Measurements from ENCODE around the gene TMEM50B. TPM values are rescaled to one million over a fixed set of nuclear protein-coding genes. Genes with fewer than 3 reads are reported as not detected.

The TMEM50B gene
- 29.4 and 32.0 TPM in 2 replicates for total RNA-seq

DNA sequence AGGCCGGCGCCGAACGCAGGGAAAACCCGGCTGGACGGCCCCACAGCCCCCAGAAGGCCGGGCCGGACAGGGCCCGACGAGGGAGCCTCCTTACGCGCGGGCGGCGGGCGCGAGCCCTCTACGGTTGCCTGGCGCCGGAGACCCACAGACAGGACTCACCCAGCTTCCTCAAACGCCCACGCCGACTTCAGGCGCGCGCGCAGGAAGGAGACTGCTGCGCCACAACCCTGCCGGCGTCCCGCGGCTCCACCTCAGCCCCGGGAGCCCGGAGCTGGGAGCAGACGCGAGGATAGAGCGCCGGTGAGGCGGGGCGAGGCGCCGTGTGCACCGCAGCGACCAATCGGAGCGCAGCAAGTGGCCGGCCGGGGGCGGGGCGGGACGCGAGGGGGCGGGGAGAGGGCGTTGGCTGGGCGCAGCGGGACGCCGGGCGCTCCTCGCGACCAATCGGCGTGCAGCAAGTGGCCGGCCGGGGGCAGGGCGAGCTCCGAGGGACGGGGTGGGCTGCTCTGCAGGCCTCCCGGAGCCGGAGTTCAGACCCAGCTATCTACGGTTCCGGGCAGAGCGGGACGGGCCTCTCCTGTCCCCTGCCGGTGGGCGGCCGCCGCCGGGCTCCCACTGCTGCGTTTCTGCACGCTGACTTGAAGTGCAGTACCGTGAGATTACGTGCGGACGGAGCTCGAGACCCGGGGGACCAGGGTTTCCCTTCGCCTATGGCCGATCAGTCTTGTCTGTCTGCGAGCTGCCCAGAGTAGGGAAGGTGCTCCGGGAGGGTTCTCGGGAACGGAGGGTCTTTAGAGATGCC is at the start of gene TMEM50B:
Gene TMEM50B (minus strand): TSS at position 296 of the 802 bp plus-strand sequence. CDS start 11,089 bp downstream, outside the sequence.
- H3K36me3 ChIP-seq (ENCODE audit: control insufficient read depth, insufficient read depth, low read length): no peaks in the 10 kb centered on the region
- H3K27me3 ChIP-seq (ENCODE audit: control insufficient read depth, insufficient read depth, low read length): no peaks in the 10 kb centered on the region
- peak within 1 kb of the TSS; percentile 92 for H3K4me3 ChIP-seq (ENCODE audit: low read depth, low read length)
- TF ChIP-seq, protein P1, sequence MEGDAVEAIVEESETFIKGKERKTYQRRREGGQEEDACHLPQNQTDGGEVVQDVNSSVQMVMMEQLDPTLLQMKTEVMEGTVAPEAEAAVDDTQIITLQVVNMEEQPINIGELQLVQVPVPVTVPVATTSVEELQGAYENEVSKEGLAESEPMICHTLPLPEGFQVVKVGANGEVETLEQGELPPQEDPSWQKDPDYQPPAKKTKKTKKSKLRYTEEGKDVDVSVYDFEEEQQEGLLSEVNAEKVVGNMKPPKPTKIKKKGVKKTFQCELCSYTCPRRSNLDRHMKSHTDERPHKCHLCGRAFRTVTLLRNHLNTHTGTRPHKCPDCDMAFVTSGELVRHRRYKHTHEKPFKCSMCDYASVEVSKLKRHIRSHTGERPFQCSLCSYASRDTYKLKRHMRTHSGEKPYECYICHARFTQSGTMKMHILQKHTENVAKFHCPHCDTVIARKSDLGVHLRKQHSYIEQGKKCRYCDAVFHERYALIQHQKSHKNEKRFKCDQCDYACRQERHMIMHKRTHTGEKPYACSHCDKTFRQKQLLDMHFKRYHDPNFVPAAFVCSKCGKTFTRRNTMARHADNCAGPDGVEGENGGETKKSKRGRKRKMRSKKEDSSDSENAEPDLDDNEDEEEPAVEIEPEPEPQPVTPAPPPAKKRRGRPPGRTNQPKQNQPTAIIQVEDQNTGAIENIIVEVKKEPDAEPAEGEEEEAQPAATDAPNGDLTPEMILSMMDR (IDR thresholded peaks at IDR 0.05; ENCODE audit: insufficient read depth, low read length, poor library complexity, severe bottlenecking): peak; percentile 52
- peak; percentile 68 for DNase-seq (ENCODE audit: low read depth)

DNA sequence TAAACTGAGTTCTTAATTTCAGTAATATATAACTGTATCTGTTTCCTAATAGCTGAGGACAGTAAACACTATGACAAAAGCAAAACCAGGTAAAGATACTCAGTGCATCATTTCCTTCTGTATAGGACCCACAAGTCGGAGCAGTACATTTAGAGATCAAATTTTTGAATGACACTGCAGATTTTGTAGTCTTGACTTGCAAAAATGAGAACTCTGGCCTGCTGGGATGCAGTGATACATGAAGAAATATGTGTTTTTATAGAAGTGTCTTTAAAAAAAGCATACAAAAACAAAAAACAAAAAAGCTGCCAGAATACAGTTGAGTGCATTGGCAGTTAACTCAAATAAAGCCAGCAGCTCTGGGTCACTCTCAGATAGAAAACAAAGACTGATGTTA is 43.2 kb upstream of the TMEM50B start:
- Histone ChIP-seq H3K36me3 (ENCODE audit: control insufficient read depth, insufficient read depth, low read length) (no peaks in the 10 kb centered on the region), H3K4me3 (ENCODE audit: low read depth, low read length) (no peak overlapping the region), H3K27me3 (ENCODE audit: control insufficient read depth, insufficient read depth, low read length) (no peaks in the 10 kb centered on the region)
- DNase-seq (ENCODE audit: low read depth): no peak
- TF ChIP-seq, protein P1 (IDR thresholded peaks at IDR 0.05; ENCODE audit: insufficient read depth, low read length, poor library complexity, severe bottlenecking): no peak

DNA sequence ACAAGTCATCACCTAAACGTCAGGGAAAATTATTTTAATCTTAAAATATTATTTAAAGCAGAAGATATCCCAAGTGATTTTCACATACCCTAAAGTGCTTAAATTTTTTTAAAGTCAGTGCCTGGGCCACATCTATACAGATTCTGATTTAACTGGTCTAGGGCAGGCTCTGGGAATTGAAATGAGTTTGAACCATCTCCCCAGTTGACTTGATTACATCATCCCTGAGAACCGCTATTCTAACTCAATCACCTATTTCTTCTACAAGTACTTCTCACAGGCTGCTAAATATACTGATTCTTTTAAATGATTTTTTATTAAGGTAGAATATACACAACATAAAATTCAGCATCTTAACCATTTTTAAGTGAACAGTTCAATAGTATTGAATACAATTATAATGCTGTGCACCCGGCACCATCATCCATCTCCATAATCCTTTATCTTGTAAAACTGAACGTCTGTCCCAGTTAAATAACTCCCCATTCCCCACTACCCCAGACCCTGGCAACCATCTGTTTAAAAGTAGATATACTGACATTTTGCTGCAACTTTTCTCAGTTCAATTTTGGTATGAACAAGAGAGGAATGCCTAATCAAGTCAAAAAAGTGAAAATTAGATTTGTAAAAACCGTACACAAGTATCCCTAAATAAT is 42.7 kb upstream of the TMEM50B start:
- Histone ChIP-seq H3K36me3 (ENCODE audit: control insufficient read depth, insufficient read depth, low read length) (no peaks in the 10 kb centered on the region), H3K27me3 (ENCODE audit: control insufficient read depth, insufficient read depth, low read length) (no peaks in the 10 kb centered on the region), H3K4me3 (ENCODE audit: low read depth, low read length) (no peak overlapping the region)
- TF ChIP-seq, protein P1 (IDR thresholded peaks at IDR 0.05; ENCODE audit: insufficient read depth, low read length, poor library complexity, severe bottlenecking): no peak
- no peak for DNase-seq (ENCODE audit: low read depth)

DNA sequence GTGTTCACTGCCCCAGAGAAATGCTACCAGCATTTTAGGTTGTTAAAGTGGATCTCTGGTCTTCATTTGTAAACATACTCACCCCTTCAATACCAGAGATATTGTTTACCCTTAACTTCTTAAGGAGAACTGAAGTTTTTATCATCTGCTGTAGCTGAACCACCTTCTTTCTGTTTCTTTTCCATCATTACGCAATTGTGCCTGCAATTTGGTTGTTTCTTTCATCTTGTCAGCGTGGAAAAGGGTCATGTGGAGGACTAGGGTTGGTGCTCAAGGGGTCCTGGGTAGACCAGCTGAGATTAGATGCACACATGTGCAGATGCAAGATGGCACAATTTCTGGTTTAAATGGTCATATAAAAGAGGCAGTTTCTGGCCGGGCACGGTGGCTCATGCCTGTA is 39.1 kb upstream of the TMEM50B start:
- DNase-seq (ENCODE audit: low read depth): no peak
- H3K27me3 ChIP-seq (ENCODE audit: control insufficient read depth, insufficient read depth, low read length): no peaks in the 10 kb centered on the region
- H3K4me3 ChIP-seq (ENCODE audit: low read depth, low read length): no peak overlapping the region
- TF ChIP-seq, protein P1 (IDR thresholded peaks at IDR 0.05; ENCODE audit: insufficient read depth, low read length, poor library complexity, severe bottlenecking): no peak
- no peaks in the 10 kb centered on the region for H3K36me3 ChIP-seq (ENCODE audit: control insufficient read depth, insufficient read depth, low read length)

DNA sequence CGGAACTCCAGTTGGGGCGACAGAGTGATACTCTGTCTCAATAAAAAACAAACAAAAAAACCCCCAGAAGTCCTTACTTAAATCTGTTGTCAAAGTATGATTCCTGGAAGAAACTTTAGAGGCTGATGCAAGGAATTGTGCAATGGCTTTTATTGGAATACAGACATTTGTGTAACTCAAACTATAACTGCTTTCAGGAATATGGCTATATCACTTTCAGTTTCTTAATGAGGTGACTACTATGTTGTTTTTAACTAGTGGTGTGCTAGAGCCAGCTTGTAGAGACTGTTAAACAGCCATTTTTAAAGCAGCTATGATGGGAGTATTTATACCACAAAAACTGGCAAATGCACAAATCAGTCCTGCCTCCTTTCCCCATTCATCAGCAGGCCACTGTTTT is 34.5 kb upstream of the TMEM50B start:
- DNase-seq (ENCODE audit: low read depth): no peak
- Histone ChIP-seq H3K4me3 (ENCODE audit: low read depth, low read length) (no peak overlapping the region), H3K36me3 (ENCODE audit: control insufficient read depth, insufficient read depth, low read length) (no peaks in the 10 kb centered on the region), H3K27me3 (ENCODE audit: control insufficient read depth, insufficient read depth, low read length) (no peaks in the 10 kb centered on the region)
- TF ChIP-seq, protein P1 (IDR thresholded peaks at IDR 0.05; ENCODE audit: insufficient read depth, low read length, poor library complexity, severe bottlenecking): no peak
